Activated CD4-positive, alpha-beta T cell treated with anti-CD3 and anti-CD28 coated beads, Interleukin-2, amount 50 U/mL, for 48 hours (primary cell): Measurements from ENCODE around the gene XPR1.

Source experiments
- DNase-seq, 2 experiments: peaks; one replicate each; pipeline ENCODE4 v3.0.0-alpha.2; 2020

The XPR1 gene

GRCh38 chr1:180921891-180922630 lies 290.2 kb downstream of the XPR1 start:
- no peak for DNase-seq

- no peak for DNase-seq
Observed at GRCh38 chr1:180922631-180923015, 290.8 kb downstream of the XPR1 start.

- DNase-seq, result no peak
Observed at GRCh38 chr1:180923021-180923841, 291.4 kb downstream of the XPR1 start.

- DNase-seq, result no peak
Observed at GRCh38 chr1:180923887-180924286, 292.1 kb downstream of the XPR1 start.

- DNase-seq, result no peak
Observed at GRCh38 chr1:180924939-180925338, 293.1 kb downstream of the XPR1 start.

GRCh38 chr1:180925471-180926051 lies 293.7 kb downstream of the XPR1 start:
- no peak for DNase-seq

- DNase-seq, result no peak
Observed at GRCh38 chr1:180926164-180926981, 294.6 kb downstream of the XPR1 start.

- DNase-seq, result no peak
Observed at GRCh38 chr1:180927348-180927747, 295.5 kb downstream of the XPR1 start.

GRCh38 chr1:180927841-180928240 lies 296.0 kb downstream of the XPR1 start:
- no peak for DNase-seq

- no peak for DNase-seq
Observed at GRCh38 chr1:180928331-180929230, 296.8 kb downstream of the XPR1 start.

GRCh38 chr1:180929389-180929788 lies 297.6 kb downstream of the XPR1 start:
- DNase-seq, result no peak

- DNase-seq, result no peak
Observed at GRCh38 chr1:180930687-180931086, 298.9 kb downstream of the XPR1 start.

- no peak for DNase-seq
Observed at GRCh38 chr1:180931529-180931928, 299.7 kb downstream of the XPR1 start.

- DNase-seq, result no peak
Observed at GRCh38 chr1:180932378-180932777, 300.6 kb downstream of the XPR1 start.

- DNase-seq, result no peak
Observed at GRCh38 chr1:180933141-180933540, 301.3 kb downstream of the XPR1 start.

GRCh38 chr1:180934563-180934962 lies 302.7 kb downstream of the XPR1 start:
- DNase-seq, result no peak

- DNase-seq, result no peak
Observed at GRCh38 chr1:180935326-180936109, 303.7 kb downstream of the XPR1 start.

GRCh38 chr1:180936110-180937011 lies 304.5 kb downstream of the XPR1 start:
- no peak for DNase-seq

- no peak for DNase-seq
Observed at GRCh38 chr1:180937012-180937372, 305.2 kb downstream of the XPR1 start.

- no peak for DNase-seq
Observed at GRCh38 chr1:180937624-180938225, 305.9 kb downstream of the XPR1 start.
